IPS-15b (cell line): Measurements from ENCODE around the gene ACKR3.

Experiments
- H3K27me3 ChIP-seq: one replicate; pipeline ENCODE4 v1.6.1; 2013; ENCODE audit warnings: low read length; ENCODE audit not compliant: control insufficient read depth, insufficient read depth
- H3K36me3 ChIP-seq: one replicate; pipeline ENCODE4 v1.6.1; 2013; ENCODE audit warnings: low read length; ENCODE audit not compliant: control insufficient read depth, insufficient read depth
- H3K4me1 ChIP-seq: one replicate; pipeline ENCODE4 v1.6.1; 2013; ENCODE audit warnings: mild to moderate bottlenecking, low read length; ENCODE audit not compliant: control insufficient read depth, insufficient read depth
- H3K4me3 ChIP-seq: one replicate; pipeline ENCODE4 v1.5.1; 2013; ENCODE audit warnings: low read depth, low read length
- H3K9ac ChIP-seq: one replicate; pipeline ENCODE4 v1.6.1; 2013; ENCODE audit warnings: low read depth, mild to moderate bottlenecking, low read length
- H3K9me3 ChIP-seq: one replicate; pipeline ENCODE4 v1.6.1; 2013; ENCODE audit warnings: mild to moderate bottlenecking, low read length; ENCODE audit not compliant: control insufficient read depth, insufficient read depth

Gene ACKR3

GRCh38 chr2:236550701-236551465 lies 18.7 kb upstream of the ACKR3 start:
- no peaks in the 10 kb centered on the region for H3K9me3 ChIP-seq
- H3K36me3 ChIP-seq: no peaks in the 10 kb centered on the region
- H3K4me1 ChIP-seq: peaks cover 8% of the 10 kb centered on the region
- no peaks in the 10 kb centered on the region for H3K27me3 ChIP-seq
- no peak overlapping the region for H3K4me3 ChIP-seq
- no peak overlapping the region for H3K9ac ChIP-seq

DNA sequence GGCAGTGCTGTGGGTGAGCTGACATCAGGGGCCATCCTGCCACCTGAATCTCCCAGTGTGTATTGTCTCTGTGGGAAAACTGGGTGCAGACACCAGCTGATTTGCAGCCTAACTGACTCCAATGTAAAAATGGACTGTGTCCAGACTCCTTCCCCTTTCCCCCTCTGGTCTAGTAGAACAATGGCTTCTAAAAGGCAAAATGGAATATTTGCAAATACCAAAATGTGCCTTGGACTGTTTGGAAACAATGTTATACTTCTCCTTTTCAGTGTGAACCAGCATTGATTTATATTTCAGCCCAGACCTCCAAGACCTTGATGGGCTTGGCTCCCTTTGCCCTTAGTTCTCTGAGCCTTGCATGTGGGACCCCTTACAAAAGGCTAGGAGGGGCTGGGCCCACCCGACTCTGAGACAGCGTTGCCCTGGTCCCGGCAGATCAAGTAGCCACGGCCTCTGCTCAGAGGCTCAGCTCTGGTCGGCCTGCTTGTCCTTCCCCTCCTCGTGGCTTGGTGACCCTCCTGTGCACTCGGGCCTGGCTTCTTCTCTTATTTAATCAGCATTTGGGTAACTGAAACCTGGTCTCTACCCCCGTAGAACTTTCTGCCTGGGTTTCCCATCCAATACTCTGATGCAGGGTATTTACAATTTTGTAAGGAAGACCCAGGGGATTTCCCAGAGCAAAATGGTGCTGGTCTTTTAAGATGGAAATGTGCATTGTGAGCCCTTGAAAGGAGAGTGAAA lies 18.0 kb upstream of the ACKR3 start:
- Histone ChIP-seq H3K4me3 (no peak overlapping the region), H3K9me3 (no peaks in the 10 kb centered on the region), H3K27me3 (no peaks in the 10 kb centered on the region), H3K9ac (no peak overlapping the region), H3K36me3 (no peaks in the 10 kb centered on the region), H3K4me1 (peaks cover 8% of the 10 kb centered on the region)

- Histone ChIP-seq H3K27me3 (no peaks in the 10 kb centered on the region), H3K4me3 (no peak overlapping the region), H3K9ac (no peak overlapping the region), H3K36me3 (no peaks in the 10 kb centered on the region), H3K4me1 (peaks cover 8% of the 10 kb centered on the region), H3K9me3 (no peaks in the 10 kb centered on the region)
Measured at GRCh38 chr2:236552212-236552542, 17.4 kb upstream of the ACKR3 start.

GRCh38 chr2:236552581-236553363 lies 16.9 kb upstream of the ACKR3 start:
- H3K36me3 ChIP-seq: no peaks in the 10 kb centered on the region
- H3K27me3 ChIP-seq: no peaks in the 10 kb centered on the region
- H3K9me3 ChIP-seq: no peaks in the 10 kb centered on the region
- H3K4me3 ChIP-seq: no peak overlapping the region
- peaks cover 8% of the 10 kb centered on the region for H3K4me1 ChIP-seq
- no peak overlapping the region for H3K9ac ChIP-seq

- Histone ChIP-seq H3K4me3 (no peak overlapping the region), H3K36me3 (no peaks in the 10 kb centered on the region), H3K9ac (no peak overlapping the region), H3K27me3 (no peaks in the 10 kb centered on the region), H3K9me3 (no peaks in the 10 kb centered on the region), H3K4me1 (peaks cover 8% of the 10 kb centered on the region)
Measured at GRCh38 chr2:236553522-236553921, 16.1 kb upstream of the ACKR3 start.

GRCh38 chr2:236554629-236555282 lies 14.9 kb upstream of the ACKR3 start:
- Histone ChIP-seq H3K4me1 (peaks cover 8% of the 10 kb centered on the region), H3K36me3 (no peaks in the 10 kb centered on the region), H3K9me3 (no peaks in the 10 kb centered on the region), H3K9ac (no peak overlapping the region), H3K27me3 (no peaks in the 10 kb centered on the region), H3K4me3 (no peak overlapping the region)

- Histone ChIP-seq H3K4me3 (no peak overlapping the region), H3K36me3 (no peaks in the 10 kb centered on the region), H3K9ac (no peak overlapping the region), H3K9me3 (no peaks in the 10 kb centered on the region), H3K4me1 (peaks cover 8% of the 10 kb centered on the region), H3K27me3 (no peaks in the 10 kb centered on the region)
Measured at GRCh38 chr2:236555481-236555880, 14.1 kb upstream of the ACKR3 start.

- no peaks in the 10 kb centered on the region for H3K9me3 ChIP-seq
- no peaks in the 10 kb centered on the region for H3K27me3 ChIP-seq
- H3K4me1 ChIP-seq: peaks cover under 1% of the 10 kb centered on the region
- H3K9ac ChIP-seq: no peak overlapping the region
- no peaks in the 10 kb centered on the region for H3K36me3 ChIP-seq
- H3K4me3 ChIP-seq: no peak overlapping the region
Measured at GRCh38 chr2:236557306-236558030, 12.2 kb upstream of the ACKR3 start.

DNA sequence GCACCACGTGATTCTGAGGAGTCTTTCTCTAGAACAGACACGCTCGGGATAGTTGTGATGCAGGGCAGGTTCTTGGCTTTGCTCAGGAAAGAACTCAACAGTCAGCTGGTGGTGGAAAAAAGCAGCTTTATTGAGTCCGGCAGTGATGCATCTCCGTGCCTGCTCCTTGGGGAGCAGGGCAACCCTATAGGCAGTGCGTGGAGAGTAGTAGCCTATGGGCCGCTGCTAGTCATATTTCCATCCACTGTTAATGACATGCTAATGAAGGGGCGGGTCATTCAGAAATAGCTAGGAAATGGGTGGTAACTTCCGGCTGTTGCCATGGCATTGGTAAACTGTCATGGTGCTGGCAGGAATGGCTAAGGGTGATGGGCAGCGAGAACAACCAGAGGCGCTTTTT lies 11.6 kb upstream of the ACKR3 start:
- H3K9ac ChIP-seq: no peak overlapping the region
- H3K4me1 ChIP-seq: no peaks in the 10 kb centered on the region
- H3K9me3 ChIP-seq: no peaks in the 10 kb centered on the region
- no peak overlapping the region for H3K4me3 ChIP-seq
- no peaks in the 10 kb centered on the region for H3K27me3 ChIP-seq
- H3K36me3 ChIP-seq: no peaks in the 10 kb centered on the region

GRCh38 chr2:236558993-236559978 lies 10.3 kb upstream of the ACKR3 start:
- Histone ChIP-seq H3K27me3 (no peaks in the 10 kb centered on the region), H3K9me3 (no peaks in the 10 kb centered on the region), H3K36me3 (no peaks in the 10 kb centered on the region), H3K4me1 (no peaks in the 10 kb centered on the region), H3K9ac (no peak overlapping the region), H3K4me3 (no peak overlapping the region)
